ENCODE results near the gene CHMP2A. TPM values are rescaled to one million over a fixed set of nuclear protein-coding genes. Genes with fewer than 3 reads are reported as not detected.

Gene CHMP2A
- total RNA-seq (100 to 1,000 TPM in 1 of 5 experiments, 10 to 100 TPM in 4; 64.3 to 131 (median 71.2) TPM), polyA plus RNA-seq (100 to 1,000 TPM; 167 to 193 TPM), total RNA-seq (46.6 reads per million, percentile 69 among the genes with 10 or more reads in this experiment)

GRCh38 chr19:58554494-58555368 is at the start of gene CHMP2A:
TSS of gene CHMP2A (minus strand) at chr19:58555105. CDS start at chr19:58554212, 893 bp downstream.
- H3K36me3 Mint-ChIP-seq = peaks cover 8 to 47% (median 23%) of the 10 kb centered on the region in 5 donors
- peaks cover 34 to 37% of the 10 kb centered on the region in 2 donors for H3K4me1 ChIP-seq (ENCODE audit: control insufficient read depth in 2 of 2, insufficient read depth in 2 of 2, low read length in 2 of 2)

GRCh38 chr19:58586133-58586765 is 31.3 kb upstream of the CHMP2A start:
- intact Hi-C loops (cut with micrococcal nuclease) = no loop called here
- Histone ChIP-seq H3K4me1 (ENCODE audit: control insufficient read depth in 2 of 2, insufficient read depth in 2 of 2, low read length in 2 of 2) (peaks cover 0 to 3% of the 10 kb centered on the region in 2 donors), H3K4me3 (ENCODE audit: low read length) (no peak overlapping the region), H3K27me3 (ENCODE audit: control insufficient read depth in 2 of 2, insufficient read depth in 2 of 2, low read length in 2 of 2) (no peaks in the 10 kb centered on the region), H3K27ac (ENCODE audit: low read depth, low read length) (no peak overlapping the region), H3K9me3 (ENCODE audit: control insufficient read depth in 2 of 3, low read length in 3 of 3) (no peaks in the 10 kb centered on the region), H3K36me3 (ENCODE audit: control insufficient read depth in 2 of 3, insufficient read depth in 3 of 3, low read length in 3 of 3) (peaks cover 0 to 21% (median 0%) of the 10 kb centered on the region in 3 experiments)
- Mint-ChIP-seq H3K27me3 (no peaks in the 10 kb centered on the region), H3K36me3 (peaks cover 2 to 12% (median 5%) of the 10 kb centered on the region in 5 donors), H3K4me3 (no peak overlapping the region), H3K4me1 (peaks cover 2 to 13% (median 3%) of the 10 kb centered on the region in 7 donors), H3K9me3 (no peaks in the 10 kb centered on the region), H3K27ac (peak overlapping the region in 1 of 9 donors; percentile 59)
- CTCF ChIA-PET = no interaction called here
- ATAC-seq (no peak), DNase-seq (no peak)
- POLR2A ChIA-PET = no interaction called here

More at GRCh38 chr19:58554494-58555368, at the start of gene CHMP2A:
- Mint-ChIP-seq H3K27me3 (no peaks in the 10 kb centered on the region), H3K9me3 (peaks cover 0 to 4% (median 0%) of the 10 kb centered on the region in 11 donors), H3K4me1 (peaks cover 24 to 65% (median 57%) of the 10 kb centered on the region in 7 donors), H3K27ac (peak within 1 kb of the TSS; percentile 96 to 100 (median 98)), H3K4me3 (peak within 1 kb of the TSS; percentile 93 to 100 (median 96))
- intact Hi-C loops (cut with micrococcal nuclease) = loop anchor here (1.0 kb wide), 2 partner anchors 10 to 35 kb away; partner anchors contain the start of genes TRIM28 (in 2 of the 2) and ZBTB45 (in 2 of the 2)
- Histone ChIP-seq H3K4me3 (ENCODE audit: low read length) (peak within 1 kb of the TSS; percentile 91), H3K9me3 (ENCODE audit: control insufficient read depth in 2 of 3, low read length in 3 of 3) (no peaks in the 10 kb centered on the region), H3K36me3 (ENCODE audit: control insufficient read depth in 2 of 3, insufficient read depth in 3 of 3, low read length in 3 of 3) (peaks cover 5 to 44% (median 14%) of the 10 kb centered on the region in 3 experiments), H3K27me3 (ENCODE audit: control insufficient read depth in 2 of 2, insufficient read depth in 2 of 2, low read length in 2 of 2) (no peaks in the 10 kb centered on the region), H3K27ac (ENCODE audit: low read depth, low read length) (peak within 1 kb of the TSS; percentile 97)
- ATAC-seq (peak; percentile 59), DNase-seq (peak; percentile 92 to 98 (median 93))
- ChIA-PET CTCF (interaction anchor here (1.0 to 2.1 kb wide), 3 partner anchors 26 to 55 kb away, joined by 3 to 13 read pairs (median 12); partner anchors contain the start of gene ZBTB45), POLR2A (interaction anchor here (0.6 to 3.3 kb wide), 17 partner anchors 8 to 802 kb away, joined by 3 to 85 read pairs (median 4); partner anchors contain the start of genes MZF1, TRIM28, ZBTB45 and ZNF274)

GRCh38 chr19:58585442-58586132 is 30.7 kb upstream of the CHMP2A start:
- Histone ChIP-seq H3K4me1 (ENCODE audit: control insufficient read depth in 2 of 2, insufficient read depth in 2 of 2, low read length in 2 of 2) (peaks cover 0 to 7% of the 10 kb centered on the region in 2 donors), H3K36me3 (ENCODE audit: control insufficient read depth in 2 of 3, insufficient read depth in 3 of 3, low read length in 3 of 3) (peaks cover 0 to 21% (median 0%) of the 10 kb centered on the region in 3 experiments), H3K27ac (ENCODE audit: low read depth, low read length) (no peak overlapping the region), H3K27me3 (ENCODE audit: control insufficient read depth in 2 of 2, insufficient read depth in 2 of 2, low read length in 2 of 2) (no peaks in the 10 kb centered on the region), H3K9me3 (ENCODE audit: control insufficient read depth in 2 of 3, low read length in 3 of 3) (no peaks in the 10 kb centered on the region), H3K4me3 (ENCODE audit: low read length) (no peak overlapping the region)
- DNase-seq (no peak), ATAC-seq (no peak)
- no peaks in the 10 kb centered on the region for H3K27me3 Mint-ChIP-seq
- POLR2A ChIA-PET = no interaction called here
- H3K36me3 Mint-ChIP-seq = peaks cover 5 to 14% (median 7%) of the 10 kb centered on the region in 5 donors
- H3K4me3 Mint-ChIP-seq = no peak overlapping the region
- no peaks in the 10 kb centered on the region for H3K9me3 Mint-ChIP-seq
- peaks cover 7 to 18% (median 8%) of the 10 kb centered on the region in 7 donors for H3K4me1 Mint-ChIP-seq
- H3K27ac Mint-ChIP-seq = peak overlapping the region in 2 of 9 donors; percentile 5 to 59
- CTCF ChIA-PET = interaction anchor here (0.5 kb wide), 1 partner anchor 71 kb away, joined by 3 read pairs; no protein-coding TSS in a partner anchor
- intact Hi-C loops (cut with micrococcal nuclease) = no loop called here

GRCh38 chr19:58584498-58585441 is 29.9 kb upstream of the CHMP2A start:
- CTCF ChIA-PET = interaction anchor here (0.5 to 0.6 kb wide), 2 partner anchors 70 to 401 kb away, joined by 3 read pairs; partner anchors contain the start of gene ZNF274
- Histone ChIP-seq H3K4me3 (ENCODE audit: low read length) (no peak overlapping the region), H3K27ac (ENCODE audit: low read depth, low read length) (no peak overlapping the region), H3K36me3 (ENCODE audit: control insufficient read depth in 2 of 3, insufficient read depth in 3 of 3, low read length in 3 of 3) (peaks cover 0 to 21% (median 0%) of the 10 kb centered on the region in 3 experiments), H3K27me3 (ENCODE audit: control insufficient read depth in 2 of 2, insufficient read depth in 2 of 2, low read length in 2 of 2) (no peaks in the 10 kb centered on the region), H3K9me3 (ENCODE audit: control insufficient read depth in 2 of 3, low read length in 3 of 3) (no peaks in the 10 kb centered on the region), H3K4me1 (ENCODE audit: control insufficient read depth in 2 of 2, insufficient read depth in 2 of 2, low read length in 2 of 2) (peaks cover 0 to 7% of the 10 kb centered on the region in 2 donors)
- Mint-ChIP-seq H3K36me3 (peaks cover 5 to 14% (median 7%) of the 10 kb centered on the region in 5 donors), H3K4me1 (peaks cover 7 to 18% (median 9%) of the 10 kb centered on the region in 7 donors), H3K4me3 (no peak overlapping the region), H3K27me3 (no peaks in the 10 kb centered on the region), H3K9me3 (no peaks in the 10 kb centered on the region), H3K27ac (peak overlapping the region in 3 of 9 donors; percentile 5 to 51 (median 33))
- POLR2A ChIA-PET = interaction anchor here (7.4 kb wide), 1 partner anchor 65 kb away, joined by 45 read pairs; the partner anchor contains the start of gene ZBTB45
- no peak for DNase-seq
- intact Hi-C loops (cut with micrococcal nuclease) = no loop called here
- no peak for ATAC-seq

- Mint-ChIP-seq H3K27me3 (no peaks in the 10 kb centered on the region), H3K36me3 (peaks cover 5 to 14% (median 7%) of the 10 kb centered on the region in 5 donors), H3K27ac (no peak overlapping the region), H3K9me3 (no peaks in the 10 kb centered on the region), H3K4me3 (no peak overlapping the region), H3K4me1 (peaks cover 12 to 25% (median 20%) of the 10 kb centered on the region in 7 donors)
- DNase-seq = no peak
- no peaks in the 10 kb centered on the region for H3K9me3 ChIP-seq (ENCODE audit: control insufficient read depth in 2 of 3, low read length in 3 of 3)
- no peak for ATAC-seq
- no peak overlapping the region for H3K27ac ChIP-seq (ENCODE audit: low read depth, low read length)
- H3K36me3 ChIP-seq (ENCODE audit: control insufficient read depth in 2 of 3, insufficient read depth in 3 of 3, low read length in 3 of 3) = peaks cover 0 to 21% (median 0%) of the 10 kb centered on the region in 3 experiments
- H3K4me1 ChIP-seq (ENCODE audit: control insufficient read depth in 2 of 2, insufficient read depth in 2 of 2, low read length in 2 of 2) = peaks cover 0 to 7% of the 10 kb centered on the region in 2 donors
- CTCF ChIA-PET = interaction anchor here (1.0 kb wide), 2 partner anchors 63 to 65 kb away, joined by 3 read pairs; partner anchors contain the start of gene ZBTB45
- no peaks in the 10 kb centered on the region for H3K27me3 ChIP-seq (ENCODE audit: control insufficient read depth in 2 of 2, insufficient read depth in 2 of 2, low read length in 2 of 2)
- POLR2A ChIA-PET = interaction anchor here (7.4 kb wide), 1 partner anchor 63 kb away, joined by 45 read pairs; the partner anchor contains the start of gene ZBTB45
- no peak overlapping the region for H3K4me3 ChIP-seq (ENCODE audit: low read length)
- intact Hi-C loops (cut with micrococcal nuclease) = no loop called here
These were observed 28.1 kb upstream of the CHMP2A start for GRCh38 chr19:58582985-58583384.

Data from naive thymus-derived CD4-positive, alpha-beta T cell (primary cell).